Muscle layer of colon (tissue), 2 donors: ENCODE measurements around the gene TEX10.
"Not testable (repeated sequence)": the region's sequence is repeated elsewhere in the genome, so short reads cannot be mapped to it uniquely, and the experiment has no call there.

Experiments used
- H3K27ac ChIP-seq: one replicate; pipeline ENCODE4 v1.7.0; 2013; ENCODE audit warnings: low read depth, mild to moderate bottlenecking, low read length, moderate library complexity
- H3K27me3 ChIP-seq, 2 donors: one replicate each; pipeline ENCODE4 v1.7.0; 2013; ENCODE audit warnings: low read length in 2 of 2, mild to moderate bottlenecking in 2 of 2; ENCODE audit not compliant: insufficient read depth in 2 of 2, control insufficient read depth in 1 of 2
- H3K36me3 ChIP-seq: one replicate; pipeline ENCODE4 v1.7.0; 2013; ENCODE audit warnings: mild to moderate bottlenecking, low read length; ENCODE audit not compliant: insufficient read depth
- H3K4me1 ChIP-seq: one replicate; pipeline ENCODE4 v1.7.0; 2013; ENCODE audit warnings: mild to moderate bottlenecking, low read length; ENCODE audit not compliant: insufficient read depth
- H3K4me3 ChIP-seq, 2 donors: one replicate each; pipeline ENCODE4 v1.7.0; 2013; ENCODE audit warnings: low read length in 2 of 2, low read depth in 1 of 2, mild to moderate bottlenecking in 1 of 2, moderate library complexity in 1 of 2
- H3K9ac ChIP-seq: one replicate; pipeline ENCODE4 v1.7.0; 2013; ENCODE audit warnings: low read length
- H3K9me3 ChIP-seq: one replicate; pipeline ENCODE4 v1.7.0; 2013; ENCODE audit warnings: mild to moderate bottlenecking, low read length
- donor health status: abdominal sarcoma.
- donor health status: Adenocarcinoma of cecum.

Gene TEX10

DNA sequence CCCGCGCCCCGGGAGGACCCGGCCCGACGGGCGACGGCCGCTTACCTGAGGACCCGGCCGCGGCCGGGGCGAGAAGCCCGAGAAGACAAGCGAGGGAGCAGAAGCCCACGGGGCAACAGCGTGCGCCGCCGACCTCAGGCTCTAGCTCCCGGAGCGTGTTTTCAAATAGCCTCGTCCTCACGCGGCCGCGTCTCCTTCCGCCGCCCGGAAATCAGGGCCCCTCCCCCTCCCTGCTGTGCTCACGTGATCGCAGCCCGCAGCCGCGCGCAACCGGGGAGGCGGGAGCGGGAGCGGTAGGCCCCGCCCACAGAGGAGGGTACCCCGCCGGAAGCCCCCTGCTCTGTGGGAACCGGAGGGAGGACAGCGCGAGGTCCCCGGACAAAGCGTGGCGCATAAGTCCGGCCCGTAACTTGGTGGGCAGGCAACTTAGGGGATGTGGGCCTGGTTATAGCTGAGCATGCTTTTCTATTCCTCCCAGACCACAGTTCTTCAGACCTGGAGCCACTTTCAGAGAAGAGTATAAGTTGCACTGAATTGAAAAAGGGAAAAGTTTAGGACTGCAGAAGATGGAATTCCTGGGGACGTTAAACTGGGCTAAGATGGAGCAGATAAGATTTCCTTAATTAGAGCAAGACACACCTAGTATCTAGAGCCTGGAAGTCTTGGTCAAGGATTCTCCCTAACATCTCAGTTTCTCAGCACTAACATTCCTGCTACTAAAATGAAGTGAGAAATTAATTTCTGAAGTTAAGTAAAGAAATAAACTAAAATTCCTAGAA is at the start of gene TEX10:
TSS of gene TEX10 (minus strand) at position 216 of the 779 bp plus-strand sequence. CDS start 3,579 bp downstream, outside the sequence.
- Histone ChIP-seq H3K27me3 (no peaks in the 10 kb centered on the region), H3K36me3 (no peaks in the 10 kb centered on the region), H3K4me1 (peaks cover 16% of the 10 kb centered on the region), H3K27ac (peak within 1 kb of the TSS; percentile 85), H3K9ac (peak within 1 kb of the TSS; percentile 67), H3K9me3 (no peaks in the 10 kb centered on the region), H3K4me3 (peak within 1 kb of the TSS; percentile 62 to 79)

DNA sequence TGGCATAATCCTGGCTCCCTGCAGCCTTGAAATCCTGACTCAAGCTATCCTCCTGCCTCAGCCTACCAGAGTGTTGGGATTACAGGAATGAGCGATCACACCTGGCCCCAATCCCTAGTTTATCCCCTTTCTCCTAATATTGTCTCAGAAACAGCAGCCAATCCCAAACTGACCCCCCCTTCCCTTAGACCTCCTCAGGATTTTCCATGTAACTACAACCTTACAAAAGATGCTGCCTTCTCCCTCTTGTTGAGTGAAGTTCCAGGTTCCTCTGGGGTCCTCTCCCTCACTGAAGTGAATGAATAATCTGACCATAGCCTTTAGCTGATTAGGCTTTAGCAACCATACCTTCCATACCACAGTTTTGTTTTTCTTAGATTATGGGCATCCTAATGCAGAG is 48.3 kb upstream of the TEX10 start:
- no peaks in the 10 kb centered on the region for H3K36me3 ChIP-seq
- no peak overlapping the region for H3K4me3 ChIP-seq
- H3K27me3 ChIP-seq = no peaks in the 10 kb centered on the region
- no peak overlapping the region for H3K27ac ChIP-seq
- no peaks in the 10 kb centered on the region for H3K9me3 ChIP-seq
- no peaks in the 10 kb centered on the region for H3K4me1 ChIP-seq
- no peak overlapping the region for H3K9ac ChIP-seq

DNA sequence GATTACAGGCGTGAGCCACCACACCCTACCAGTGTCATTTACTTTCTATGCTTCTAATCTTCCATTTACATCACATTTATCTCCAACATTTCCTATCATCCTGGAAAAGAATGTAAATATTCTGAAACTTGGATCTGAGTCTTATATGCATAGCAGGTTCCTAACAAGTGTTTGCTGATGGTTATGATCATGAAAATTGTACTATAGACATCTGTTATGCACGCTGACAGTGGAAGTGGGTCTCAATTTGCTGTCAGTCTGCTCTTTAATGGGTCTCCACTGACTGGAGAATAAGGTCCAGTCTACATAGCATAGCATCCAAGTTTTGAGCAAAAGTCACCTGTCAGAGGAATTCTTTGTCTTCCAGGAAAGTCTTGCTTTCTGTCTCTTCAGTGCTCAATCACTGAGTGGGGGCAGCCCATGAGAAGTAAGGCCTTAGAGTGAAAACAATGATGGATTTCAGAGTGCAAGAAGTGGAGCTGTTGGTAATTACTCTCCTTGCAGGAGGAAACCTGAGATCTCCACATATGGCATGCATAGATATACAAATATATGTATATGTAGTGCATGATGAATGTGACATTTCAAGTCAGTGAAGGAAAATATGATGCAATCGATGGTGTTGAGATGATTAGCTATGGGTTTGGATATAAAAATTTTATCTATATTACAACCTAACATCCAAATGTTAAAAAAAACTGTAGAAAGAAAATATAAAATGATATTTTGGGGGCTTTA is 45.0 kb upstream of the TEX10 start:
- H3K9ac ChIP-seq = no peak overlapping the region
- no peaks in the 10 kb centered on the region for H3K27me3 ChIP-seq
- H3K4me3 ChIP-seq = no peak overlapping the region
- no peak overlapping the region for H3K27ac ChIP-seq
- H3K9me3 ChIP-seq = no peaks in the 10 kb centered on the region
- H3K4me1 ChIP-seq = no peaks in the 10 kb centered on the region
- no peaks in the 10 kb centered on the region for H3K36me3 ChIP-seq

DNA sequence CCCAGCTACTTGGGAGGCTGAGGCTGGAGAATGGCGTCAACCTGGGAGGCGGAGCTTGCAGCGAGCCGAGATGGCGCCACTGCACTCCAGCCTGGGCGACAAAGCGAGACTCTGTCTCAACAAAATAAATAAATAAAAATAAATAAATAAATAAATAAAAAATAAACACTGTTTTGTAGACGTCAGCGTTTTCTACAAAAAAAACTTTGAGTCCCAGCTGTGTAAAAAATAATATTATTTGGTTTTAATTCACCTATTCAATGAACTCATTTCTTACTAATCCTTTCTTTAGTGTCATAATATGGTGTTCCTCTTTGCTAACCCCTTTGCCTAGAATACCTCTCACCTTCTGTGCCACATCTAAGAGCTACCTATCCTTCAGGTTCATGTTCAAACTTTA is 44.0 kb upstream of the TEX10 start:
- Histone ChIP-seq H3K9me3 (no peaks in the 10 kb centered on the region), H3K4me3 (no peak overlapping the region), H3K36me3 (no peaks in the 10 kb centered on the region), H3K27ac (no peak overlapping the region), H3K27me3 (no peaks in the 10 kb centered on the region), H3K4me1 (no peaks in the 10 kb centered on the region), H3K9ac (no peak overlapping the region)

DNA sequence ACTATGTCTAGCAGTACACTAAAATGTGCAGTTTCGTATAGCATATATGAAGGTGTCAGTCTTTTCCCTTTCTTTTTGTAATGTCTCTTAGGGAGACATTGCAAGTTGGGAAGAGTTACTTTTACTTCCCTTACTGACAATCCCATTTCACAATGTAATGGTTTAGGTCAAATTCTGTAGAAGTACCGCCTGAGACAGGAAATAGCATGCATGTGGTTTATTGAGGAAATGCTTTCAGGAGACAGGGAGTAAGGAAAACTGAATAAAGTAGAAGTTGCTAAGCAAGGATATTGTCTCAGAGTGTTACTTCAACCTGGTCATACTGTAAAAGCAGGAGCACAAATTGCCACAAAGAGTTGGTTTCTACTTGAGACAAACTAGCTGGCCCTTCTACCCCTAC is 42.1 kb upstream of the TEX10 start:
- Histone ChIP-seq H3K4me3 (no peak overlapping the region), H3K9me3 (no peaks in the 10 kb centered on the region), H3K4me1 (no peaks in the 10 kb centered on the region), H3K27ac (no peak overlapping the region), H3K36me3 (no peaks in the 10 kb centered on the region), H3K27me3 (no peaks in the 10 kb centered on the region), H3K9ac (no peak overlapping the region)

DNA sequence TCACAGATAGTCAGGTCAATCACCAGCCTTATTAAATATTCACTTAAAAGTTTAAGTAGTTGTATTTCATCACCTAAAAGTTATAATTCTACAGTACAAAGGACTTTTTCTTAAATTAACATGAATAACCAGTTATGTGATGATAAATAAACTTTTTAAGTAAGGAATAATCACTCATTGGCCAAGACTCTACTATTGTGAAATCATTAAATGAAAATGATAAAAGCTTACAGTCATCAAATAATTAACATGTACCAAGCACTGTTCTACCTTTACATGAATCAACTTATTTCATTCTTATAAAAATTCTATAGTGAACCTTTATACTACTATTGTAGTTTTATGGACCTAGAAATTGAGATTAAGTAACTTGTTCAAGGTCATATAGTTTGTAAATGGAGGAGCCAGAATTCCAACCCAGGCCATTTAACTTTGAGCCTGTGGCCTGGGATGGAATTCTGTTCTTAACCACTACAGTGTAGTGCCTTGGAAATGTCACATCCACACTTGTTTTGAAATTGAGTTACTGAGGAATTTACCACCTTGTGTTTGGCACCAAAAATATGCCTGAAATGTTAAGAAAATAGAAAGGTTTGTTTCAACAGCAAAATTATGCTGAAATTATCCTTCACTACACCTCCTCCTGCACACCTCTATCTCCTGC is 41.4 kb upstream of the TEX10 start:
- Histone ChIP-seq H3K4me3 (no peak overlapping the region), H3K36me3 (no peaks in the 10 kb centered on the region), H3K4me1 (no peaks in the 10 kb centered on the region), H3K9ac (no peak overlapping the region), H3K27me3 (no peaks in the 10 kb centered on the region), H3K9me3 (no peaks in the 10 kb centered on the region), H3K27ac (no peak overlapping the region)

DNA sequence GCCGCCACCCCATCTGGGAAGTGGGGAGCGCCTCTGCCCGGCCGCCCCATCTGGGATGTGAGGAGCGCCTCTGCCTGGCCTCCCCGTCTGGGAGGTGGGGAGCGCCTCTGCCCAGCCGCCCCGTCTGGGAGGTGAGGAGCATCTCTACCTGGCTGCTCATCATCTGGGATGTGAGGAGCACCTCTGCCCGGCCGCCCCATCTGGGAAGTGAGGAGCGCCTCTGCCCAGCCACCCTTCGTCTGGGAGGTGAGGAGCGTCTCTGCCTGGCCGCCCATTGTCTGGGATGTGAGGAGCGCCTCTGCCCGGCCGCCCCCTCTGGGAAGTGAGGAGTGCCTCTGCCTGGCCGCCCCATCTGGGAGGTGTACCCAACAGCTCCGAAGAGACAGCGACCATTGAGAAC is 40.2 kb upstream of the TEX10 start:
- not testable (repeated sequence) for H3K27ac ChIP-seq, H3K4me1 ChIP-seq, H3K9me3 ChIP-seq, H3K4me3 ChIP-seq, H3K9ac ChIP-seq, H3K36me3 ChIP-seq, H3K27me3 ChIP-seq

DNA sequence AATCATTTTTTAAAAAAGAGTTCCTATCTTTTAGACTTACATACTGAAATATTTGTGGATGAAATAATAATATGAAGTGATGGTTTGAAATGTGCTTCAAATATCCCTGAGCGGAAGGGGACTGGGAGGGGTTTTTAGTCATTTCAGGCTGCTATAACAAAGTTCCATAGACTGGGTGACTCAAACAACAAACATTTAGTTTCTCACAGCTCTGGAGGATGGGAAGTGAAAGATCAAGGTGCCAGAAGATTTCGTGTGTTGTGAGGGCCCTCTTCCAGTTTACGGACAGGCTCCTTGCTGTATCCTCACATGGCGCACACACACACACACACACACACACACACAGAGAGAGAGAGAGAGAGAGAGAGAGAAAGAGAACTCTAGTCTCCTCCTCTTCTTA is 27.1 kb upstream of the TEX10 start:
- Histone ChIP-seq H3K27me3 (no peaks in the 10 kb centered on the region), H3K4me3 (no peak overlapping the region), H3K27ac (no peak overlapping the region), H3K9ac (no peak overlapping the region), H3K36me3 (no peaks in the 10 kb centered on the region), H3K4me1 (no peaks in the 10 kb centered on the region), H3K9me3 (no peaks in the 10 kb centered on the region)

DNA sequence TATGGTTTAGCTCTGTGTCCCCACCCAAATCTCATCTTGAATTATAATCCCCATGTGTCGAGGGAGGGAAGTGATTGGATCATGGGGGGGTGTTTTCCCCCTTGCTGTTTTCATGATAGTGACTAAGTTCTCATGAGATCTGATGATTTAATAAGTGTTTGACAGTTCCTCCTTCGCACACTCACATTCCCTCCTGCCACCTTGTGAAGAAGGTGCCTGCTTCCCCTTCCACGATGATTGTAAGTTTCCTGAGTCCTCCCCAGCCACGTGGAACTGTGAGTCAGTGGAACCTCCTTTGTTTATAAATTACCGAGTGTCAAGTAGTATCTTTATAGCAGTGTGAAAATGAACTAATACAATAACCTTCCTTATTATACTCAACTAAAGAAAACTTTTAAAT is 24.3 kb upstream of the TEX10 start:
- Histone ChIP-seq H3K36me3 (no peaks in the 10 kb centered on the region), H3K27me3 (no peaks in the 10 kb centered on the region), H3K4me3 (no peak overlapping the region), H3K9me3 (no peaks in the 10 kb centered on the region), H3K9ac (no peak overlapping the region), H3K4me1 (no peaks in the 10 kb centered on the region), H3K27ac (no peak overlapping the region)

DNA sequence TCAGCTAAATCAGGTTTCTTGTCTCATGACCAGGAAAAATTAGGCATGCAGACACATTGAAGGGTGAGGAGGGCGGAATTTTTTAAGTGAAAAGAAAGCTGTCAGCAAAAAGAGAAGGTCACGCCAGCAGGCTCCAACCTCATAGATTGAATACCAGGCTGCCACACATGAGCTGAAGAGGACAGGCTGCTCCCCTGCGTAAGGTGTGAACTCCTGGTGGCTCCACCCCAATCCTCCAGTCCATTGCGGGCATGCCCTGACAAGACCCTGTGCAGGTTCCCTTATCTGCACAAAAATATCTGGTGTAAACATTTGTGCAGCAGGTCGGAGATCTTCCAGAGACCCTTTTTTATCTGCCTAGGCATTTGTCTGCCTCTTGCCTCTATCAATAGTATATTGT is 22.9 kb upstream of the TEX10 start:
- Histone ChIP-seq H3K4me1 (no peaks in the 10 kb centered on the region), H3K9ac (no peak overlapping the region), H3K27ac (no peak overlapping the region), H3K27me3 (no peaks in the 10 kb centered on the region), H3K9me3 (no peaks in the 10 kb centered on the region), H3K4me3 (no peak overlapping the region), H3K36me3 (no peaks in the 10 kb centered on the region)

DNA sequence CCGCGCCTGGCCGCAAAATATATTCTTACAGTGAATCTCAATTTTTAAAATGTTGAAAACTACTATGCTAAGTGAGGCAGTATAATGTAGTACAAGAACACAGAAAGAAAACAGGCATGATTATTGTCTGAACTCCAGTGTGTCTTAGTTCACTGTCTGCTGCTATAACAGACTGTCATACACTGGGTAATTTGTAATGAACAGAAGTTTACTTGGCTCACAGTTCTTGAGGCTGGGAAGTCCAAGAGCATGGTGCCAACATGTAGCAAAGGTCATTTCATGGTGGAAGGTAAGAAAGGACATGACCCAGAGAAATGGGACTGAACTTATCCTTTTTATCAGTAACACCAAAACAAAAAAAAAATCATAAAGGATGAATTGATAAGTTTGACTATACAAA is 19.9 kb upstream of the TEX10 start:
- H3K27ac ChIP-seq = no peak overlapping the region

More for the DNA sequence above, 19.9 kb upstream of the TEX10 start:
- no peak overlapping the region for H3K4me3 ChIP-seq
- H3K9me3 ChIP-seq = no peaks in the 10 kb centered on the region
- H3K4me1 ChIP-seq = no peaks in the 10 kb centered on the region
- H3K27me3 ChIP-seq = no peaks in the 10 kb centered on the region
- H3K9ac ChIP-seq = no peak overlapping the region
- H3K36me3 ChIP-seq = no peaks in the 10 kb centered on the region
